GOT3 (cell line): ENCODE measurements around the gene TMEM45A.
"Not testable (repeated sequence)": the region's sequence is repeated elsewhere in the genome, so short reads cannot be mapped to it uniquely, and the experiment has no call there.

Experiments used
- DNase-seq: peaks from one replicate; lab custom pipeline; 2025; ENCODE audit warnings: mixed read lengths; lab: John Stamatoyannopoulos, UW

The TMEM45A gene

GRCh38 chr3:100483529-100483928 lies 8.9 kb upstream of the TMEM45A start:
- no peak for DNase-seq

DNA sequence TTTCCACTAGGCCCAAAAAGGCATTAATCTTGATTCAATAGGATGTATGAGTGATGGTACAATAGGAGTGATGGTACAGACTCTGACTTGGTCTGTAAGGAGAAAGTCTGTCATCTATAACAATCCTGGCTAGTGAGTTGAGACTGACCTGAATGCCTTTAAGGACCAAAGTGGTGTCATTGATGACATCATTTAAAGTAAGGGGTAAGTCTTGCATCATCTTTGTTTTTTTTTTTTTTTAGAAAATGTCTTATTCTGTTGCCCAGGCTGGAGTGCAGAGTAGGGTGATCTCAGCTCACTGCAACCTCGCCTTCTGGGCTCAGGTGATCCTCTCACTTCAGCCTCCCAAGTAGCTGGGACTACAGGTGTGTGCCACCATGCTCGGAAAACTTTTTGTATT lies 5.6 kb upstream of the TMEM45A start:
- DNase-seq = no peak

DNA sequence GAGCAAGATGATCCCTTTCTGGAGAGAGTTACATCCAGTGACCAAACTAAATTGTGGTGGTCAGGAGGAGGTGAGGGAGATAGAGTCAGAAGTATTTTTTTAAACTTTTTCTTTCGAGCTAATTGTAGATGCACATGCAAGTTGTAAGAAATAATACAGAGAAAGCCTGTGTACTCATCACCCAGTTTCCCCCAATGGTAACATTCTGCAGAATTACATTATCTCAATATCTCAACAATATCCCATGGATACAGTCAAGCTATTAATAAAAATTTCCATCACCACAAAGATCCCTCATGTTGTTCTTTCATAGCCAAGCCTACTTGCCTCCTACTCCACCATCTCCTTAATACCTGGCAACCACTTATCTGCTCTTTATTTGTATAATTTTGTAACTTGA lies 3.3 kb upstream of the TMEM45A start:
- no peak for DNase-seq

DNA sequence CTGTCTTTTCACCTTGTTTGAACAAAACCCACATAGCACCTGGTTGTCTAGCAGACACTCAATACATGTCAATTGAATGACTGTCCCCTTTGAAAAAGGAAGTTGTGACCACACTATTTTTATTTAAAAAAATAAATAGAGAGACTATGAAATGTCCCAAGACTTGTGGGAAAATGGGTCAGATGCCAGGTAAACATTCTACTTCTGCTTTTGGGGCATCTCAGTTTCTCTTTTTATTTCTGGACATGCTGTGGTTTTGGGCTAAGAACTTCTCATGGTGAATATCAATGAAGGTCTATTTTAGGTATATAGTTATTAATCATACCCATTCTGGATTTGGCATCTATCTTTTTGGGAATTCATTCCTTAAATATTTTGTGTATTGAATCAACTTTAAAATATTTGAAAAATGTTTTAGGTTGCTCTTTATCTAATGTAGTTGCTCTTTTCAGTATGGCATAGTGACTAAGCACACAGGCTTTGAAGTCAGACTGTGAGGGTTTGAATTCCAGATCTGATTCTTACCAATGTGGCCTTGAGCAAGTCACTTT lies 4.4 kb downstream of the TMEM45A start:
- DNase-seq = no peak

DNA sequence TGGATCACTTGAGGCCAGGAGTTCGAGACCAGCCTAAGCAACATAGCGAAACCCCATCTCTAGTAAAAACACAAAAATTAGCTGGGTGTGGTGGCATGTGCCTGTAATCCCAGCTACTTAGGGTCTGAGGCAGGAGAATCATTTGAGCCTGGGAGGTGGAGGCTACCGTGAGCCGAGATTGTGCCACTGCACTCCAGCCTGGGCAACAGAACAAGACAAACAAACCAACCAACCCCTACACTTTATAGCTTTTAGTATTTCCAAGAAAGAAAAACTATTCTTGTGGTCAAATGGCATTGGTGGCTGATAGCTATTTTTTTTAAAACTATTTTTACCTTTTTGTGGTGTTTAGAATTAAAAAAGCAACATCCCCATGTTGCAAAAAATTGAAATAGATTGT lies 7.2 kb downstream of the TMEM45A start:
- DNase-seq = no peak

GRCh38 chr3:100500320-100500880 lies 8.0 kb downstream of the TMEM45A start:
- no peak for DNase-seq

DNA sequence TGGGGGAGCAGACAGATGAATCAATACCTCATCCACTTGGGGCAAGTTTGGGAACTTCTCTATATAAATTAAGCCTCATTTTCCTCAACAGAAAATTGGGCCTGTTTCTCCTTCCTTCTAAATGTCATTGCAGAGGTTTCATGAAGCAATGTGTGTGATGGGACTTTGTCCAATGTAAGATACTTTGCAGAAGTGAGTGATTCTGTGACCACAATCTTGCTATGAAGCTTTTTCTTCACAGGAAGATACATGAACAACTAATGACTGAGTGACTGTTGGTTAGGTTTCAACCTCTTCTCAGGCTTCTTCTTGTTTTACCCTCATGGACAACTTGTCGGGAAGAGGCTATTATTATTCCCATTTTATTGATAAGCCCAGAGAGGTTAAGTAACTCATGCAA lies 11.0 kb downstream of the TMEM45A start:
- DNase-seq = no peak

DNA sequence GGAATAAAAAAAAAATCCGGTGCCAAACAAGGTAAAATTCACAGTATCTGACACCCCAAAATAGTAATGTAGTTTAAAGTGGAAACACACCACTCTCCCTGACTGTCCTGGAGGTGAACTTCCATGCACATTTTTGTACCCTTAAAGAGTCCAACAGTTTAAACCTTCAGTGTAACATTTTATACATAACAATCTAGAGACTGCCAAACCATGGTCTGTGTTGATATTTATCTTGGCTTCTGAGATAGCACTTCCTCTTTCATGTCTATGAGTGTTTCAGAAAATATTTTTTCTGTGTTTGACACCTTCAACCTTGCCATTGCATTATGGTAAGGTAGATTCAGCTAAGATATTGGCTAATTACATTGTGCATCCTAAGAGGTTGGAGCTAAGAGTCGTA lies 13.9 kb downstream of the TMEM45A start:
- DNase-seq = no peak

DNA sequence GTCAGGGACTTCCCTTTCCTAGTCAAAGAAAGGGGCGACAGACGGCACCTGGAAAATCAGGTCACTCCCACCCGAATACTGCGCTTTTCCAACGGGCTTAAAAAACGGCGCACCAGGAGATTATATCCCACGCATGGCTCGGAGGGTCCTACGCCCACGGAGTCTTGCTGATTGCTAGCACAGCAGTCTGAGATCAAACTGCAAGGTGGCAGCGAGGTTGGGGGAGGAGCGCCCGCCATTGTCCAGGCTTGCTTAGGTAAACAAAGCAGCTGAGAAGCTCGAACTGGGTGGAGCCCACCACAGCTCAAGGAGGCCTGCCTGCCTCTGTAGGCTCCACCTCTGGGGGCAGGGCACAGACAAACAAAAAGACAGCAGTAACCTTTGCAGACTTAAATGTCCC lies 17.4 kb downstream of the TMEM45A start:
- DNase-seq = not testable (repeated sequence)

DNA sequence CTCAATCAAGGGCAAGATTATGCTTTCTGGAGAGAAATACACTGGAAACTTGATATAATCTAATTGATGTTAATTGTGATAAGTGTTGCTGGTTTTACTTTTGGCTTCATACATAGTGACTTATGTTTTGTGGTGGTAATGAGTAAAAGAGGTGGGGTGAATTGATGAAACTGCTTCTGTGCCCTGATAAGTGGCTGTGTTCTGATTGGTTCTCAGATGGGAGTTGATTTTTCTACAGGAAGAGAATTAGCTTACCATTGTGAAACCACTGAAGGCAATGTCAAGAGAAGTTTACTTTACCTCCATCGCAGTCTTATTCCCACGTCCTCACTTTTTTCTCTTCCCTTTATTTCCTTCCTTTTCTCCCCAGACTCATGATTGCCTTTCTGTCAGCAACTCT lies 23.8 kb downstream of the TMEM45A start:
- no peak for DNase-seq

GRCh38 chr3:100516838-100517237 lies 24.4 kb downstream of the TMEM45A start:
- no peak for DNase-seq

- no peak for DNase-seq
Observed at GRCh38 chr3:100517276-100517675, 24.9 kb downstream of the TMEM45A start.

DNA sequence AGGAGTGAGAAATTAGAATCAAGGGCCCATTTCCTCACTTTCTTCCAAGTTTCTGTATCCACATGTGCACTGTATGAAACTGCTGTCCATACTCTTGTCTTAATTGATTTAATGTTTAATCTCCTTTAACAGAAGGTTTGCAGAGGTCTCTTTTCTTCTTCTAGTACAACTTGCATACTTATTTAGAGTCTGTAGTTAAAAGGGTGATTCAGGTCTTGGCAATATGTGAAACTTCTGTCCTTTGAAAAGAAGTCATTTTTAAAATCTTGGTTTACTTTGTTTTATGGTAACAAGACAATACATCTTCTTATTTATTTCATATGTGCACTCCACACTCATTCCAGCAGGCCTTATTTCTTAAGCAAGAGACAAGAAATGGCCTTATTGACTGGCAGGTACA lies 25.8 kb downstream of the TMEM45A start:
- no peak for DNase-seq

DNA sequence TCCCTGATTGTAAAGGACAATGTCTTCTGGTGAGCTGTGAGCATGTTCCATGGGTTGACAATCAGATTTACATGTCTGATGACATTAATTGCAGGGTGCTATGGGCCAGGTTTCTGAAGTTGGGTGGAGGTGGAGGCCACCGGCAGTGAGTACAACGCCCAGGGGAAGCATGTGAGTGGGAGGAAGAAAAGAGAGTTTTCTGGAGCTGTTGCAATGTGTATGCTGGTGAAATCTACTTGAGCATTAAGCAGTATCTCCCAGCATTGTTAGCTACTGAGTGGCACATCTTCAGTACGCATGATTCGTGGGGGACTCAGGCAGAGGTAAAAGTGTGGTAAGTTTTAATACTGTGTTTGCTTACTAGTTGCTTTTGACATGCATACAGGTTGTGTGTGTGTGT lies 26.6 kb downstream of the TMEM45A start:
- DNase-seq = no peak

DNA sequence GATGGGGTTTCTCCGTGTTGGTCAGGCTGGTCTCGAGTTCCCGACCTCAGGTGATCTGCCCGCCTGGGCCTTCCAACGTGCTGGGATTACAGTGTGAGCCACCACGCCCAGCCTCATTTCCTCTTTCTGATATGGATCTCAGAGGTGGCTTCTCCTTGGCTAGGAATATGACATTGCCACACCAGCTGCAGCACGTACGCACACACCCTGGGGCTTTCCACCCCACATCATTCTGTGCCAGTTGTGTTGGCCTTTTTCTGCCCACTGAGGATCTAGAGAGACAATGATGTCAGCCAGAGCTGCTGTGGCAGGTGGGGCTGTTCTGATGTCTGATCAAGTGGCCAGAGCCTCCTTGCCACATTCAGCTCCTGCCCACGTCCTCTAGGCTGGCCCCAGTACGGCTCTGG lies 29.0 kb downstream of the TMEM45A start:
- DNase-seq = no peak

GRCh38 chr3:100522125-100522524 lies 29.7 kb downstream of the TMEM45A start:
- no peak for DNase-seq

DNA sequence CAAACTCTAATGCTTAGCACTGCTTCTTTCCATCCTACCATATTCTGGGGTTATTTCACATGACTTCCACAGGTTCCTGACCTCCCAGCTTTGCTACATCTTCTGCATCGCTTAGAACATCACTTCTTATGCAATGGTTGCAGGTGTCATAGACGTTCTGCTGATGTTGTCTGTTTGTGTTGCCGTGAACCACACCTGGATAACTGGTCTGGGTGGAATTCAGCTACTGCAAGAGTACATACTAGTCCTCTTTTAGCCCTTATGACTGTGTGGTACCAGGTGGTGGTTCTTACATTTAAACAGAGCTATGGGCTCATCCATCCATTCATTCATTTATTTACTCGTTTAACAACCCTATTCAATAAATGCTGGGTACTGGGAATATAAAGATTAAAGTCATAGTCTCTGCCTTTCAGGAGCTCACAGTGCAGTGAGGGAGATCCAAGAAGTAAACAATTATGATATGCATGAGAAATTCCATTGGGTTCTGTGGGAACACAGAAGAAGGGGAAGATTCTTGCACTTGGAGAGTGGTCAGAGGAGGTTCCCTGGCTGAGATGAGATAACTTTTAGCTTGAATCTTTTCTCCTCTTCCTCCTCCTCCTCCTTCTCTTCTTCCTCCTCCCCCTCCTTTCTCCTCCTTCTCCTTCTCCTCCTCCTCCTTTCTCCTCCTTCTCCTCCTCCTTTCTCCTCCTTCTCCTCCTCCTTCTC lies 30.8 kb downstream of the TMEM45A start:
- no peak for DNase-seq

- no peak for DNase-seq
Observed at GRCh38 chr3:100525753-100526612, 33.6 kb downstream of the TMEM45A start.

- DNase-seq = no peak
Observed at GRCh38 chr3:100526613-100527346, 34.4 kb downstream of the TMEM45A start.

- no peak for DNase-seq
Observed at GRCh38 chr3:100527347-100527735, 34.9 kb downstream of the TMEM45A start.

GRCh38 chr3:100531093-100531492 lies 38.7 kb downstream of the TMEM45A start:
- DNase-seq = no peak

DNA sequence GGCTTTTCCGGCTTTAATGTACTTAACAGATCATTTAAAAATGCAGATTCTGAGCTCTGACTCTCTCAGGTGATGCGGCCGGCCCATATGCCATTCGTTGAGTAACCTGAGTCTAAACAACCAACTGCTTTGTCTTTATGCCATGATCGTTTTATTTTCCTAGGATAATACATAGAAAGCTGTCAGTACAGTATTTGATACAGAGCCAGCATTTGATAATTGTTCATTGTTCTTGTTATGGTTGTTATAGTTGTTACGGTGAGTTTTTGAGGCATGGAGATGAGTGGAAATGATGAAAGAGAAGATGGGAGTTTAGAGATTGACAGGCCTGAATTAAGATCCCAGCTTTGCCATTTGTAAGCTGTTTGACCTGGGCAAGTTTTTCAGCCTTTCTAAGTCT lies 40.0 kb downstream of the TMEM45A start:
- DNase-seq = no peak
